Stomach (tissue), 4 donors: ENCODE results near the gene CYB5B.

ENCODE experiments used
- POLR2A ChIP-seq, 4 donors: fragments of 450-650 bp; IDR thresholded peaks; one replicate each; pipeline ENCODE4 v1.6.1; 2016; ENCODE audit warnings: antibody characterized with exemption in 4 of 4, control low read depth in 2 of 4, mild to moderate bottlenecking in 1 of 4, moderate library complexity in 1 of 4
- POLR2AphosphoS5 ChIP-seq, 3 donors: sonication (generic); formaldehyde crosslinking; IDR thresholded peaks; one replicate each; pipeline ENCODE4 v1.6.1; 2016; ENCODE audit warnings: antibody characterized with exemption in 3 of 3
- TF ChIP-seq, protein P1 (sequence below), 7 experiments: fragments of 450-650 bp in 4 of 7; fragments of 200-600 bp in 3 of 7; sonication (generic) in 3 of 7; IDR thresholded peaks; one replicate each; pipeline ENCODE4 v1.5.1; 2016 to 2019; ENCODE audit warnings: antibody characterized with exemption in 7 of 7, control low read depth in 2 of 7, mild to moderate bottlenecking in 1 of 7

DNA sequence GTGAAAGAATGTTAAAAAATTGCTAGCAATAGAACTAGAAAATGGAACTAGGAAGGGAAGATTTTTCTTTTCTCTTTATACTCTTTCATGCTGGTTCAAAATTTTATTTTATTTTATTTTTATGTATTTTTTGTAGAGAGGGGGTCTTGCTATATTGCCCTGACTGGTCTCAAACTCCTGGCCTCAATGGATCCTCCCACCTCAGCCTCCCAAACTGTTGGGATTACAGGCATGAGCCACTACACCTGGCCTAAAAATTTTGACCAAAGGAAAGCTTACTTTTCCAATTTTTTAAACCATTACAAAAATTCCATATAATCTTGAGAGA, 28.6 kb upstream of the CYB5B start:
- TF ChIP-seq POLR2AphosphoS5 (IDR thresholded peaks at IDR 0.05) (no peak), POLR2A (IDR thresholded peaks at IDR 0.05) (no peak)
- TF ChIP-seq, protein P1, sequence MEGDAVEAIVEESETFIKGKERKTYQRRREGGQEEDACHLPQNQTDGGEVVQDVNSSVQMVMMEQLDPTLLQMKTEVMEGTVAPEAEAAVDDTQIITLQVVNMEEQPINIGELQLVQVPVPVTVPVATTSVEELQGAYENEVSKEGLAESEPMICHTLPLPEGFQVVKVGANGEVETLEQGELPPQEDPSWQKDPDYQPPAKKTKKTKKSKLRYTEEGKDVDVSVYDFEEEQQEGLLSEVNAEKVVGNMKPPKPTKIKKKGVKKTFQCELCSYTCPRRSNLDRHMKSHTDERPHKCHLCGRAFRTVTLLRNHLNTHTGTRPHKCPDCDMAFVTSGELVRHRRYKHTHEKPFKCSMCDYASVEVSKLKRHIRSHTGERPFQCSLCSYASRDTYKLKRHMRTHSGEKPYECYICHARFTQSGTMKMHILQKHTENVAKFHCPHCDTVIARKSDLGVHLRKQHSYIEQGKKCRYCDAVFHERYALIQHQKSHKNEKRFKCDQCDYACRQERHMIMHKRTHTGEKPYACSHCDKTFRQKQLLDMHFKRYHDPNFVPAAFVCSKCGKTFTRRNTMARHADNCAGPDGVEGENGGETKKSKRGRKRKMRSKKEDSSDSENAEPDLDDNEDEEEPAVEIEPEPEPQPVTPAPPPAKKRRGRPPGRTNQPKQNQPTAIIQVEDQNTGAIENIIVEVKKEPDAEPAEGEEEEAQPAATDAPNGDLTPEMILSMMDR (IDR thresholded peaks at IDR 0.05): no peak
